ENCODE data around the gene RASSF3.

- TF ChIP-seq POLR2A (IDR thresholded peaks at IDR 0.05) (no peak), CTCF (IDR thresholded peaks at IDR 0.05) (no peak)
Observed at GRCh38 chr12:64567570-64567969, 42.7 kb upstream of the RASSF3 start.
